WTC11 (cell line): Measurements from ENCODE around the gene B4GALNT3. TPM values are rescaled to one million over a fixed set of nuclear protein-coding genes. Genes with fewer than 3 reads are reported as not detected.

Experiments used
- ATAC-seq: fragments of 200-7000 bp; cut with Tn5 transposase; 2 replicates; pipeline ENCODE4 v1.10.0; 2021; ENCODE audit warnings: mild to moderate bottlenecking, moderate library complexity
- CTCF ChIA-PET: fragments of 300-600 bp; sonication (Branson Sonifier 250); formaldehyde crosslinking; loops from one replicate; lab custom pipeline; 2021; ENCODE audit warnings: antibody characterized with exemption; lab: Charles Lee
- POLR2A ChIA-PET: fragments of 350-600 bp; sonication (Branson Sonifier 250); formaldehyde crosslinking; loops from one replicate; lab custom pipeline; 2021; ENCODE audit warnings: antibody characterized with exemption; lab: Charles Lee
- DNase-seq: peaks from one replicate; pipeline ENCODE4 v3.0.0; 2021; ENCODE audit warnings: low spot score
- H3K27ac Mint-ChIP-seq: 2 replicates; pipeline ENCODE4 v1.8.0; 2021; ENCODE audit warnings: mixed read lengths
- H3K27me3 Mint-ChIP-seq: 2 replicates; pipeline ENCODE4 v1.8.0; 2021; ENCODE audit warnings: low read depth, mild to moderate bottlenecking, moderate library complexity, mixed read lengths
- H3K36me3 Mint-ChIP-seq: 2 replicates; pipeline ENCODE4 v1.8.0; 2021; ENCODE audit warnings: mixed read lengths
- H3K4me1 Mint-ChIP-seq: 2 replicates; pipeline ENCODE4 v1.8.0; 2022; ENCODE audit warnings: mixed read lengths
- H3K4me3 Mint-ChIP-seq: 2 replicates; pipeline ENCODE4 v1.8.0; 2021; ENCODE audit warnings: mild to moderate bottlenecking, moderate library complexity, mixed read lengths
- H3K9me3 Mint-ChIP-seq: 2 replicates; pipeline ENCODE4 v1.8.0; 2021; ENCODE audit warnings: mixed read lengths
- ARID4B ChIP-seq: sonication (generic); formaldehyde crosslinking; IDR thresholded peaks from 2 replicates; pipeline ENCODE4 v1.8.0; 2023; ENCODE audit warnings: missing genetic modification reagents, mild to moderate bottlenecking, borderline replicate concordance
- E2F4 ChIP-seq: sonication (generic); formaldehyde crosslinking; IDR thresholded peaks from 2 replicates; pipeline ENCODE4 v1.8.1; 2022; ENCODE audit warnings: low read depth, mild to moderate bottlenecking, moderate library complexity, missing genetic modification reagents, borderline replicate concordance
- ELF4 ChIP-seq: sonication (generic); formaldehyde crosslinking; IDR thresholded peaks from 2 replicates; pipeline ENCODE4 v1.8.1; 2022; ENCODE audit warnings: low read depth, mild to moderate bottlenecking, moderate library complexity, missing genetic modification reagents
- ERG ChIP-seq: fragments of 250-450 bp; sonication (Bioruptor Pico); IDR thresholded peaks from 2 replicates; pipeline ENCODE4 v1.8.0; 2021; ENCODE audit warnings: mild to moderate bottlenecking
- FOXJ3 ChIP-seq: sonication (generic); formaldehyde crosslinking; IDR thresholded peaks from 2 replicates; pipeline ENCODE4 v1.9.0; 2021; ENCODE audit warnings: missing genetic modification reagents, mild to moderate bottlenecking, borderline replicate concordance
- IRF1 ChIP-seq: sonication (generic); formaldehyde crosslinking; IDR thresholded peaks from 2 replicates; pipeline ENCODE4 v1.8.0; 2023; ENCODE audit warnings: missing genetic modification reagents
- JUN ChIP-seq: sonication (generic); formaldehyde crosslinking; IDR thresholded peaks from 2 replicates; pipeline ENCODE4 v1.8.0; 2023; ENCODE audit warnings: mild to moderate bottlenecking, missing genetic modification reagents
- MYBL2 ChIP-seq: sonication (generic); formaldehyde crosslinking; IDR thresholded peaks from 2 replicates; pipeline ENCODE4 v1.8.1; 2023; ENCODE audit warnings: mild to moderate bottlenecking, moderate library complexity, missing genetic modification reagents
- NFYB ChIP-seq: sonication (generic); formaldehyde crosslinking; conservative IDR thresholded peaks from 2 replicates; pipeline ENCODE4 v1.8.0; 2022; ENCODE audit warnings: low read depth, missing genetic modification reagents
- NR3C1 ChIP-seq: sonication (generic); formaldehyde crosslinking; conservative IDR thresholded peaks from 2 replicates; pipeline ENCODE4 v1.8.1; 2023; ENCODE audit warnings: low read depth, mild to moderate bottlenecking, missing genetic modification reagents
- PRDM15 ChIP-seq: sonication (generic); formaldehyde crosslinking; IDR thresholded peaks from 2 replicates; pipeline ENCODE4 v1.8.0; 2022; ENCODE audit warnings: missing genetic modification reagents
- PRRX2 ChIP-seq: fragments of 250-450 bp; sonication (Bioruptor Pico); IDR thresholded peaks from 2 replicates; pipeline ENCODE4 v1.8.0; 2021; ENCODE audit warnings: mild to moderate bottlenecking
- SMAD4 ChIP-seq: sonication (generic); formaldehyde crosslinking; IDR thresholded peaks from 2 replicates; pipeline ENCODE4 v1.8.0; 2022; ENCODE audit warnings: mild to moderate bottlenecking, missing genetic modification reagents
- TCF7 ChIP-seq: sonication (generic); formaldehyde crosslinking; IDR thresholded peaks from 2 replicates; pipeline ENCODE4 v1.8.0; 2022; ENCODE audit warnings: mild to moderate bottlenecking, low read depth, missing genetic modification reagents, moderate library complexity
- USF1 ChIP-seq: sonication (generic); formaldehyde crosslinking; IDR thresholded peaks from 2 replicates; pipeline ENCODE4 v1.8.0; 2022; ENCODE audit warnings: mild to moderate bottlenecking, missing genetic modification reagents
- ZBTB43 ChIP-seq: sonication (generic); formaldehyde crosslinking; IDR thresholded peaks from 2 replicates; pipeline ENCODE4 v1.8.1; 2023; ENCODE audit warnings: mild to moderate bottlenecking, missing genetic modification reagents
- ZNF121 ChIP-seq: sonication (generic); formaldehyde crosslinking; IDR thresholded peaks from 2 replicates; pipeline ENCODE4 v1.8.0; 2023; ENCODE audit warnings: missing genetic modification reagents
- ZNF138 ChIP-seq: sonication (generic); formaldehyde crosslinking; conservative IDR thresholded peaks from 2 replicates; pipeline ENCODE4 v1.8.1; 2022; ENCODE audit warnings: mild to moderate bottlenecking, moderate library complexity, missing genetic modification reagents
- ZNF317 ChIP-seq: sonication (generic); formaldehyde crosslinking; IDR thresholded peaks from 2 replicates; pipeline ENCODE4 v1.8.1; 2023; ENCODE audit warnings: low read depth, mild to moderate bottlenecking, moderate library complexity, missing genetic modification reagents, borderline replicate concordance
- total RNA-seq: library from RNA; stranded (reverse); gene quantifications from 3 replicates; pipeline ENCODE4 v1.2.3, GENCODE V29; 2021

Gene B4GALNT3
- total RNA-seq, 1 experiment from 2014 or later = 19.0 TPM

- no peak for ATAC-seq
- TF ChIP-seq ELF4 (CRISPR knock-in tag) (no peak), ERG (CRISPR knock-in tag) (no peak), MYBL2 (CRISPR knock-in tag) (no peak), ZNF121 (CRISPR knock-in tag) (no peak), ZBTB43 (CRISPR knock-in tag) (no peak), FOXJ3 (CRISPR knock-in tag) (no peak)
- Mint-ChIP-seq H3K27me3 (no peaks in the 10 kb centered on the region), H3K4me3 (no peak overlapping the region), H3K9me3 (peaks cover 7% of the 10 kb centered on the region), H3K27ac (no peak overlapping the region; the same call in 1 of the 2 replicates), H3K4me1 (peaks cover 3% of the 10 kb centered on the region), H3K36me3 (peaks cover 4% of the 10 kb centered on the region; the same call in 1 of the 2 replicates)
- POLR2A ChIA-PET = no interaction called here
- CTCF ChIA-PET = no interaction called here
- no peak for DNase-seq
Observed at GRCh38 chr12:524167-524951, 64.6 kb downstream of the B4GALNT3 start.

- TF ChIP-seq PRDM15 (CRISPR knock-in tag) (no peak), ZNF317 (CRISPR knock-in tag) (no peak), IRF1 (no peak), FOXJ3 (CRISPR knock-in tag) (no peak), SMAD4 (CRISPR knock-in tag) (no peak), JUN (no peak), E2F4 (CRISPR knock-in tag) (no peak), ARID4B (no peak), NR3C1 (CRISPR knock-in tag) (no peak), TCF7 (CRISPR knock-in tag) (no peak), USF1 (no peak), ZNF138 (CRISPR knock-in tag) (no peak), PRRX2 (CRISPR knock-in tag) (no peak), NFYB (no peak)
- POLR2A ChIA-PET = no interaction called here
- H3K4me3 Mint-ChIP-seq = no peak overlapping the region
- DNase-seq (no peak), ATAC-seq (no peak)
- peaks cover 19% of the 10 kb centered on the region for H3K9me3 Mint-ChIP-seq
- H3K36me3 Mint-ChIP-seq = peaks cover 15% of the 10 kb centered on the region
- no peaks in the 10 kb centered on the region; the same call in 1 of the 2 replicates for H3K27me3 Mint-ChIP-seq
- H3K4me1 Mint-ChIP-seq = no peaks in the 10 kb centered on the region
- H3K27ac Mint-ChIP-seq = no peak overlapping the region
- CTCF ChIA-PET = no interaction called here
Observed at GRCh38 chr12:526089-526488, 66.3 kb downstream of the B4GALNT3 start.
